CD14-positive monocyte (primary cell): Measurements from ENCODE around the gene BBS9. TPM values are rescaled to one million over a fixed set of nuclear protein-coding genes. Genes with fewer than 3 reads are reported as not detected.

Experiments used
- DNase-seq, 3 donors: peaks; one replicate each; pipeline ENCODE4 v3.0.0-alpha.2; 2011 to 2022
- H2AFZ ChIP-seq: 2 replicates; pipeline ENCODE4 v1.6.0; 2012; ENCODE audit warnings: mild to moderate bottlenecking, low read depth, low read length, inconsistent platforms; ENCODE audit not compliant: insufficient read depth, poor library complexity, severe bottlenecking
- H3K27ac ChIP-seq, 2 donors: 1 replicate in 1 of 2; 2 replicates in 1 of 2; pipeline ENCODE4 v1.5.1; 2012 to 2013; ENCODE audit warnings: low read length in 2 of 2, control low read depth in 1 of 2, inconsistent platforms in 1 of 2, low read depth in 1 of 2, mild to moderate bottlenecking in 1 of 2
- H3K27me3 ChIP-seq, 2 donors: one replicate each; pipeline versions ENCODE4 v1.6.0 to v1.6.1; 2011 to 2013; ENCODE audit warnings: low read length in 2 of 2; ENCODE audit not compliant: control insufficient read depth in 2 of 2, insufficient read depth in 2 of 2
- H3K36me3 ChIP-seq, 2 donors: replicated peaks in 1 of 2; 1 replicate in 1 of 2; 2 replicates in 1 of 2; pipeline versions ENCODE4 v1.5.1 to v1.6.1; 2012 to 2013; ENCODE audit warnings: low read length in 2 of 2, control low read depth in 1 of 2, inconsistent platforms in 1 of 2, mild to moderate bottlenecking in 1 of 2; ENCODE audit not compliant: insufficient read depth in 2 of 2, control insufficient read depth in 1 of 2
- H3K4me1 ChIP-seq, 2 donors: 1 replicate in 1 of 2; 2 replicates in 1 of 2; pipeline versions ENCODE4 v1.5.1 to v1.6.1; 2012 to 2013; ENCODE audit warnings: low read length in 2 of 2, control low read depth in 1 of 2, inconsistent platforms in 1 of 2, mild to moderate bottlenecking in 1 of 2, moderate library complexity in 1 of 2; ENCODE audit not compliant: insufficient read depth in 2 of 2, control insufficient read depth in 1 of 2
- H3K4me2 ChIP-seq: replicated peaks from 2 replicates; pipeline ENCODE3; 2012; ENCODE audit warnings: low read length, moderate library complexity, mild to moderate bottlenecking; ENCODE audit not compliant: poor library complexity, severe bottlenecking; ENCODE audit errors: extremely low read depth
- H3K4me3 ChIP-seq, 3 experiments: fragments of 200-600 bp in 1 of 3; sonication (generic) in 1 of 3; replicated peaks in 1 of 3; 1 replicate in 2 of 3; 2 replicates in 1 of 3; pipeline ENCODE4 v1.5.1; 2011 to 2013; ENCODE audit warnings: low read length in 3 of 3, mild to moderate bottlenecking in 3 of 3, control low read depth in 2 of 3, low read depth in 2 of 3, inconsistent platforms in 1 of 3, moderate library complexity in 1 of 3
- H3K79me2 ChIP-seq: 2 replicates; pipeline ENCODE4 v1.6.0; 2012; ENCODE audit warnings: mild to moderate bottlenecking, control low read depth, inconsistent platforms, low read length, moderate library complexity; ENCODE audit not compliant: insufficient read depth
- H3K9ac ChIP-seq: 2 replicates; pipeline ENCODE4 v1.6.0; 2017; ENCODE audit warnings: low read length, mild to moderate bottlenecking; ENCODE audit not compliant: insufficient read depth, poor library complexity, severe bottlenecking
- H3K9me3 ChIP-seq, 2 donors: replicated peaks in 1 of 2; 1 replicate in 1 of 2; 2 replicates in 1 of 2; pipeline versions ENCODE4 v1.5.1 to v1.6.1; 2012 to 2013; ENCODE audit warnings: low read length in 2 of 2, control low read depth in 1 of 2; ENCODE audit not compliant: control insufficient read depth in 1 of 2, insufficient read depth in 1 of 2
- H4K20me1 ChIP-seq: 2 replicates; pipeline ENCODE4 v1.6.0; 2012; ENCODE audit warnings: mild to moderate bottlenecking, low read length, control low read depth, moderate library complexity; ENCODE audit not compliant: insufficient read depth
- H3K27ac Mint-ChIP-seq, 7 donors: one replicate each; pipeline ENCODE4 v1.8.0; 2020; ENCODE audit warnings: mild to moderate bottlenecking in 7 of 7, mixed read lengths in 7 of 7, moderate library complexity in 6 of 7, inconsistent platforms in 2 of 7
- H3K27me3 Mint-ChIP-seq, 3 donors: one replicate each; pipeline ENCODE4 v1.8.0; 2021 to 2022; ENCODE audit warnings: low read depth in 3 of 3, mild to moderate bottlenecking in 3 of 3, mixed read lengths in 3 of 3, moderate library complexity in 3 of 3, inconsistent platforms in 1 of 3
- H3K36me3 Mint-ChIP-seq, 2 donors: one replicate each; pipeline ENCODE4 v1.8.0; 2020; ENCODE audit warnings: mixed read lengths in 2 of 2, inconsistent platforms in 1 of 2, mild to moderate bottlenecking in 1 of 2
- H3K4me1 Mint-ChIP-seq: one replicate; pipeline ENCODE4 v1.8.0; 2020; ENCODE audit warnings: mild to moderate bottlenecking, mixed read lengths
- H3K4me3 Mint-ChIP-seq, 2 donors: one replicate each; pipeline ENCODE4 v1.8.0; 2020; ENCODE audit warnings: mild to moderate bottlenecking in 2 of 2, mixed read lengths in 2 of 2, moderate library complexity in 1 of 2
- H3K9me3 Mint-ChIP-seq, 7 donors: one replicate each; pipeline ENCODE4 v1.8.0; 2020 to 2022; ENCODE audit warnings: mixed read lengths in 7 of 7, mild to moderate bottlenecking in 6 of 7, moderate library complexity in 6 of 7, inconsistent platforms in 2 of 7
- WGBS: methylation state at CpG from one replicate; pipeline ENCODE4 v1.1.5; 2013; ENCODE audit warnings: missing lambda C conversion rate; ENCODE audit not compliant: insufficient coverage; 5-methylcytosine and 5-hydroxymethylcytosine counted together
- intact Hi-C, 2 donors: fragments of 100-400 bp; cut with micrococcal nuclease; formaldehyde crosslinking; loops; one replicate each; pipeline versions ENCODE4 v1.15.0 to v1.15.1; 2023
- polyA plus RNA-seq, 3 donors: library from polyadenylated mRNA; depleted of rRNA in 1 of 3; unstranded in 2 of 3; stranded (reverse) in 1 of 3; fragments of 300-500 nt in 2 of 3; fragments of >200 nt in 1 of 3; fragmentation: Illumina TruSeq in 2 of 3; gene quantifications; 1 replicate in 2 of 3; 2 replicates in 1 of 3; pipeline ENCODE4 v1.2.3, GENCODE V29; 2012 to 2021
- TF ChIP-seq, protein P1 (sequence below): fragments of 200-600 bp; IDR thresholded peaks from one replicate; pipeline ENCODE4 v1.8.0; 2022; ENCODE audit warnings: antibody characterized with exemption, mild to moderate bottlenecking

BBS9 gene
- polyA plus RNA-seq, 3 donors = 4.9 to 7.5 (median 6.8) TPM

DNA sequence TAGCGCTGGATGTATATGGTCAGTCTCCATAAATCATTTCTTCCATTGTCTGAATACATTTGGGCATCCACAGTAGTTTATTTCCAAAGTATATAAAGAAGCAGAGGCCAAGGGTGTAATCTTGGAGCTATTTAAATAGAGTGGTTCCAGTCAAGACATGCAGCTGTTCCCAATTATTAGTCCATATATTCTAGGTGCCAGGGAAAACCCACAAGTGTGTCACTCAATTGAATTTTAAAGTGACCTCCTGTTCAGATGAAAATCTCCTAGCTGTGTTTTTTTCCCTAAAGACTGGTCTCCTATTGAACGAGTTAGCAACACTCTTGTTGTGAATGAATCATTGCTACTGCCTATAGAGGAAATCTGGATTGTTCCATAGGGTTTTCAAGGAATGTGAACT, 515.7 kb downstream of the BBS9 start:
- H4K20me1 ChIP-seq = no peaks in the 10 kb centered on the region
- no peak overlapping the region for H3K4me3 Mint-ChIP-seq
- H3K27me3 ChIP-seq = no peaks in the 10 kb centered on the region
- no CpG with 5 or more reads among the region's 2 CpGs for WGBS
- H3K4me3 ChIP-seq = no peak overlapping the region
- TF ChIP-seq, protein P1, sequence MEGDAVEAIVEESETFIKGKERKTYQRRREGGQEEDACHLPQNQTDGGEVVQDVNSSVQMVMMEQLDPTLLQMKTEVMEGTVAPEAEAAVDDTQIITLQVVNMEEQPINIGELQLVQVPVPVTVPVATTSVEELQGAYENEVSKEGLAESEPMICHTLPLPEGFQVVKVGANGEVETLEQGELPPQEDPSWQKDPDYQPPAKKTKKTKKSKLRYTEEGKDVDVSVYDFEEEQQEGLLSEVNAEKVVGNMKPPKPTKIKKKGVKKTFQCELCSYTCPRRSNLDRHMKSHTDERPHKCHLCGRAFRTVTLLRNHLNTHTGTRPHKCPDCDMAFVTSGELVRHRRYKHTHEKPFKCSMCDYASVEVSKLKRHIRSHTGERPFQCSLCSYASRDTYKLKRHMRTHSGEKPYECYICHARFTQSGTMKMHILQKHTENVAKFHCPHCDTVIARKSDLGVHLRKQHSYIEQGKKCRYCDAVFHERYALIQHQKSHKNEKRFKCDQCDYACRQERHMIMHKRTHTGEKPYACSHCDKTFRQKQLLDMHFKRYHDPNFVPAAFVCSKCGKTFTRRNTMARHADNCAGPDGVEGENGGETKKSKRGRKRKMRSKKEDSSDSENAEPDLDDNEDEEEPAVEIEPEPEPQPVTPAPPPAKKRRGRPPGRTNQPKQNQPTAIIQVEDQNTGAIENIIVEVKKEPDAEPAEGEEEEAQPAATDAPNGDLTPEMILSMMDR = no peak
- H3K4me1 ChIP-seq = no peaks in the 10 kb centered on the region
- H3K79me2 ChIP-seq = no peaks in the 10 kb centered on the region
- no peak overlapping the region for H3K27ac ChIP-seq
- no peak overlapping the region for H2AFZ ChIP-seq
- no peak overlapping the region for H3K9ac ChIP-seq
- H3K4me1 Mint-ChIP-seq = peaks cover 6% of the 10 kb centered on the region
- H3K4me2 ChIP-seq = no peak overlapping the region
- no peak for DNase-seq
- no peaks in the 10 kb centered on the region for H3K36me3 ChIP-seq
- no peak overlapping the region for H3K27ac Mint-ChIP-seq
- H3K27me3 Mint-ChIP-seq = peaks cover 0 to 3% (median 2%) of the 10 kb centered on the region in 3 donors
- H3K36me3 Mint-ChIP-seq = no peaks in the 10 kb centered on the region
- intact Hi-C loops = no loop called here
- H3K9me3 ChIP-seq = no peaks in the 10 kb centered on the region
- peaks cover 0 to 6% (median 3%) of the 10 kb centered on the region in 7 donors for H3K9me3 Mint-ChIP-seq

DNA sequence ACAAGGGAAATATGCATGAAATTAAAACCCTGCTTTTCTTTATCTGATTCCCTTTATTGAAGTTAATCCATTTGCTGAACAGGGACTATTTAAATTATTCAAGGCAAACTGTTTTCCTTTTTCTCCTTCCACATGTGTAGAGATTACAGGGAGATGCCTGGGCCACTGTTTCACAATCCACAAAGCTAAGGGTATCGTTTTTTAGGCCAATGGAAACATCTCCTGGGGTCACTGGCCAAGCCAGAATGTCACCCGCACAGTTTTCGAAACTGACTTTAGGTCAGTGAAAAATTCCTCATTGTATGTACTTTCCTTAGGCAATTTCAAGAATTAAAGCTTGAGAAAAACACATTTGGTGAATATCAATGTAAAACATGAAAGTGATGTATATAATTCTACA, 516.8 kb downstream of the BBS9 start:
- Histone ChIP-seq H3K4me3 (no peak overlapping the region), H3K4me2 (no peak overlapping the region), H3K79me2 (no peaks in the 10 kb centered on the region), H3K9ac (no peak overlapping the region), H3K36me3 (no peaks in the 10 kb centered on the region), H3K27me3 (no peaks in the 10 kb centered on the region), H2AFZ (no peak overlapping the region), H3K4me1 (no peaks in the 10 kb centered on the region), H4K20me1 (no peaks in the 10 kb centered on the region), H3K27ac (no peak overlapping the region), H3K9me3 (no peaks in the 10 kb centered on the region)
- TF ChIP-seq, protein P1 = no peak
- intact Hi-C loops = no loop called here
- peaks cover 0 to 7% (median 3%) of the 10 kb centered on the region in 7 donors for H3K9me3 Mint-ChIP-seq
- H3K4me1 Mint-ChIP-seq = peaks cover 6% of the 10 kb centered on the region
- 100% methylated on average over 1 of the region's 3 CpGs for WGBS
- H3K27me3 Mint-ChIP-seq = peaks cover 0 to 3% (median 2%) of the 10 kb centered on the region in 3 donors
- no peak for DNase-seq
- H3K36me3 Mint-ChIP-seq = no peaks in the 10 kb centered on the region
- H3K4me3 Mint-ChIP-seq = no peak overlapping the region
- no peak overlapping the region for H3K27ac Mint-ChIP-seq
